ENCODE data around the gene INPPL1.
A peak's percentile ranks its signal among the peaks of the same experiment; 100 is the strongest.

Gene INPPL1

GRCh38 chr11:72216638-72217037 lies 7.9 kb upstream of the INPPL1 start, which contains the start of gene FOLR2:
Gene FOLR2, plus strand, starts transcription at chr11:72216794. Its CDS starts 1,791 bp downstream, at chr11:72218585.
- DNase-seq (ENCODE audit: low spot score) = no peak

GRCh38 chr11:72217841-72218240 lies 6.7 kb upstream of the INPPL1 start:
- DNase-seq (ENCODE audit: low spot score) = no peak

- no peak for DNase-seq (ENCODE audit: low spot score)
These were observed 6.3 kb upstream of the INPPL1 start for GRCh38 chr11:72218251-72218745.

GRCh38 chr11:72220696-72221363 lies 3.7 kb upstream of the INPPL1 start:
- no peak for DNase-seq (ENCODE audit: low spot score)

GRCh38 chr11:72221386-72222075 lies 3.0 kb upstream of the INPPL1 start:
- DNase-seq (ENCODE audit: low spot score) = no peak

GRCh38 chr11:72222106-72222891 lies 2.3 kb upstream of the INPPL1 start:
- no peak for DNase-seq (ENCODE audit: low spot score)

GRCh38 chr11:72222907-72223614 lies 1.5 kb upstream of the INPPL1 start:
- peak; percentile 94 for DNase-seq (ENCODE audit: low spot score)

GRCh38 chr11:72223615-72224563 lies 678 bp upstream of the INPPL1 start:
- peak; percentile 43 for DNase-seq (ENCODE audit: low spot score)

GRCh38 chr11:72225411-72225951 lies 914 bp downstream of the INPPL1 start:
- peak; percentile 28 for DNase-seq (ENCODE audit: low spot score)

- no peak for DNase-seq (ENCODE audit: low spot score)
These were observed 2.1 kb downstream of the INPPL1 start for GRCh38 chr11:72226701-72227100.

- no peak for DNase-seq (ENCODE audit: low spot score)
These were observed 3.0 kb downstream of the INPPL1 start for GRCh38 chr11:72227316-72228228.

GRCh38 chr11:72228229-72228843 lies 3.8 kb downstream of the INPPL1 start:
- DNase-seq (ENCODE audit: low spot score) = no peak

GRCh38 chr11:72228844-72229231 lies 4.3 kb downstream of the INPPL1 start:
- DNase-seq (ENCODE audit: low spot score) = no peak

GRCh38 chr11:72229336-72229924 lies 4.9 kb downstream of the INPPL1 start:
- no peak for DNase-seq (ENCODE audit: low spot score)

GRCh38 chr11:72229925-72230763 lies 5.6 kb downstream of the INPPL1 start:
- no peak for DNase-seq (ENCODE audit: low spot score)

GRCh38 chr11:72230764-72231365 lies 6.3 kb downstream of the INPPL1 start:
- no peak for DNase-seq (ENCODE audit: low spot score)
